Neural cell (in vitro differentiated cells): ENCODE data around the gene KRT7. TPM values are rescaled to one million over a fixed set of nuclear protein-coding genes. Genes with fewer than 3 reads are reported as not detected.

ENCODE experiments used
- H2AFZ ChIP-seq: fragments of 200-600, 300-800 bp; sonication (generic), shearing (Covaris generic); 2 replicates; pipeline ENCODE4 v1.6.0; 2014; ENCODE audit warnings: low read depth, mild to moderate bottlenecking, antibody characterized with exemption, low read length, moderate library complexity
- H3F3A ChIP-seq: fragments of 200-600 bp; shearing (Covaris generic); 2 replicates; pipeline ENCODE4 v1.6.1; 2016; ENCODE audit warnings: mild to moderate bottlenecking, moderate library complexity, mixed read lengths, antibody characterized with exemption, low read length; ENCODE audit not compliant: insufficient read depth, poor library complexity, severe bottlenecking
- H3K27ac ChIP-seq: fragments of 200-600, 300-800 bp; sonication (generic), shearing (Covaris generic); 2 replicates; pipeline ENCODE4 v1.5.1; 2014; ENCODE audit warnings: mild to moderate bottlenecking, low read length, moderate library complexity
- H3K27me3 ChIP-seq: fragments of 300-800, 200-600 bp; sonication (generic), shearing (Covaris generic); 2 replicates; pipeline ENCODE4 v1.6.0; 2014; ENCODE audit warnings: mild to moderate bottlenecking, low read depth, low read length, moderate library complexity; ENCODE audit not compliant: insufficient read depth
- H3K36me3 ChIP-seq: fragments of 300-800, 200-600 bp; sonication (generic), shearing (Covaris generic); 2 replicates; pipeline ENCODE4 v1.5.1; 2014; ENCODE audit warnings: mild to moderate bottlenecking, antibody characterized with exemption, low read length, moderate library complexity; ENCODE audit not compliant: insufficient read depth
- H3K4me2 ChIP-seq: fragments of 300-800, 200-600 bp; sonication (generic), shearing (Covaris generic); 2 replicates; pipeline ENCODE4 v1.6.0; 2014; ENCODE audit warnings: mild to moderate bottlenecking, low read length
- H3K4me3 ChIP-seq: fragments of 300-800, 200-600 bp; sonication (generic), shearing (Covaris generic); 2 replicates; pipeline ENCODE4 v1.5.1; 2014; ENCODE audit warnings: mild to moderate bottlenecking, low read length, moderate library complexity
- H3K79me2 ChIP-seq: fragments of 200-600 bp; shearing (Covaris generic); replicated peaks from 2 replicates; pipeline ENCODE4 v1.6.0; 2014; ENCODE audit warnings: mild to moderate bottlenecking, low read length, moderate library complexity; ENCODE audit not compliant: insufficient read depth
- H3K9ac ChIP-seq: fragments of 300-800, 200-600 bp; sonication (generic), shearing (Covaris generic); 2 replicates; pipeline ENCODE4 v1.6.1; 2016; ENCODE audit warnings: mild to moderate bottlenecking, low read length, mixed read lengths
- H3K9me2 ChIP-seq: fragments of 200-600 bp; shearing (Covaris generic); 2 replicates; pipeline ENCODE4 v1.6.1; 2016; ENCODE audit warnings: mild to moderate bottlenecking, low read length, mixed read lengths; ENCODE audit not compliant: insufficient read depth
- H3K9me3 ChIP-seq: fragments of 200-600, 300-800 bp; sonication (generic), shearing (Covaris generic); 2 replicates; pipeline ENCODE4 v1.6.1; 2016; ENCODE audit warnings: mild to moderate bottlenecking, mixed run types, low read length, moderate library complexity, mixed read lengths
- H4K20me1 ChIP-seq: fragments of 200-600 bp; shearing (Covaris generic); 2 replicates; pipeline ENCODE4 v1.6.1; 2016; ENCODE audit warnings: mild to moderate bottlenecking, mixed run types; ENCODE audit not compliant: insufficient read depth
- EP300 ChIP-seq: fragments of 450-650 bp; conservative IDR thresholded peaks from 2 replicates; pipeline ENCODE4 v1.6.1; 2014; ENCODE audit warnings: antibody characterized with exemption, mild to moderate bottlenecking, moderate library complexity; ENCODE audit not compliant: poor library complexity, severe bottlenecking
- EZH2 ChIP-seq: fragments of 200-600, 300-800 bp; shearing (Covaris generic), sonication (generic); IDR thresholded peaks from 2 replicates; pipeline ENCODE4 v1.6.1; 2014; ENCODE audit warnings: antibody characterized with exemption, low read length, borderline replicate concordance, mild to moderate bottlenecking; ENCODE audit not compliant: insufficient read depth, poor library complexity, severe bottlenecking
- MXI1 ChIP-seq: fragments of 450-650 bp; conservative IDR thresholded peaks from 2 replicates; pipeline ENCODE4 v1.6.1; 2014; ENCODE audit warnings: antibody characterized with exemption, mild to moderate bottlenecking; ENCODE audit not compliant: poor library complexity, severe bottlenecking
- POLR2AphosphoS5 ChIP-seq: IDR thresholded peaks from 2 replicates; pipeline ENCODE4 v1.6.1; 2012
- RAD21 ChIP-seq: fragments of 450-650 bp; conservative IDR thresholded peaks from 2 replicates; pipeline ENCODE4 v1.6.1; 2014; ENCODE audit warnings: antibody characterized with exemption, mild to moderate bottlenecking, moderate library complexity
- REST ChIP-seq: IDR thresholded peaks from 2 replicates; pipeline ENCODE4 v1.6.1; 2012; ENCODE audit warnings: borderline replicate concordance
- SMC3 ChIP-seq: fragments of 450-650 bp; conservative IDR thresholded peaks from 2 replicates; pipeline ENCODE4 v1.6.1; 2014; ENCODE audit warnings: antibody characterized with exemption, mild to moderate bottlenecking, moderate library complexity; ENCODE audit not compliant: poor library complexity
- TAF1 ChIP-seq: IDR thresholded peaks from 2 replicates; pipeline ENCODE4 v1.6.1; 2012; ENCODE audit warnings: low read depth
- polyA plus RNA-seq: library from polyadenylated mRNA; depleted of rRNA; stranded (reverse); fragments of >200 nt; gene quantifications from 2 replicates; pipeline ENCODE4 v1.2.3, GENCODE V29; 2014
- TF ChIP-seq, protein P1 (sequence below): fragments of 450-650 bp; IDR thresholded peaks from 2 replicates; pipeline ENCODE4 v1.5.1; 2014; ENCODE audit warnings: antibody characterized with exemption, mild to moderate bottlenecking, moderate library complexity; ENCODE audit not compliant: poor library complexity, severe bottlenecking

Gene KRT7
- polyA plus RNA-seq, 1 donor from 2014 or later, result not detected

- Histone ChIP-seq H3K4me2 (no peak overlapping the region), H3K36me3 (no peaks in the 10 kb centered on the region), H3K9ac (no peak overlapping the region), H3K27me3 (no peaks in the 10 kb centered on the region), H3K4me3 (no peak overlapping the region), H3F3A (no peaks in the 10 kb centered on the region), H3K27ac (no peak overlapping the region), H4K20me1 (no peaks in the 10 kb centered on the region), H3K9me3 (no peaks in the 10 kb centered on the region), H3K79me2 (no peaks in the 10 kb centered on the region), H2AFZ (no peak overlapping the region), H3K9me2 (no peaks in the 10 kb centered on the region)
- TF ChIP-seq REST (no peak), SMC3 (no peak), RAD21 (no peak), EP300 (no peak), MXI1 (no peak)
- TF ChIP-seq, protein P1, sequence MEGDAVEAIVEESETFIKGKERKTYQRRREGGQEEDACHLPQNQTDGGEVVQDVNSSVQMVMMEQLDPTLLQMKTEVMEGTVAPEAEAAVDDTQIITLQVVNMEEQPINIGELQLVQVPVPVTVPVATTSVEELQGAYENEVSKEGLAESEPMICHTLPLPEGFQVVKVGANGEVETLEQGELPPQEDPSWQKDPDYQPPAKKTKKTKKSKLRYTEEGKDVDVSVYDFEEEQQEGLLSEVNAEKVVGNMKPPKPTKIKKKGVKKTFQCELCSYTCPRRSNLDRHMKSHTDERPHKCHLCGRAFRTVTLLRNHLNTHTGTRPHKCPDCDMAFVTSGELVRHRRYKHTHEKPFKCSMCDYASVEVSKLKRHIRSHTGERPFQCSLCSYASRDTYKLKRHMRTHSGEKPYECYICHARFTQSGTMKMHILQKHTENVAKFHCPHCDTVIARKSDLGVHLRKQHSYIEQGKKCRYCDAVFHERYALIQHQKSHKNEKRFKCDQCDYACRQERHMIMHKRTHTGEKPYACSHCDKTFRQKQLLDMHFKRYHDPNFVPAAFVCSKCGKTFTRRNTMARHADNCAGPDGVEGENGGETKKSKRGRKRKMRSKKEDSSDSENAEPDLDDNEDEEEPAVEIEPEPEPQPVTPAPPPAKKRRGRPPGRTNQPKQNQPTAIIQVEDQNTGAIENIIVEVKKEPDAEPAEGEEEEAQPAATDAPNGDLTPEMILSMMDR, result no peak
Measured at GRCh38 chr12:52193532-52193931, 39.5 kb upstream of the KRT7 start.

GRCh38 chr12:52193991-52194390, 39.1 kb upstream of the KRT7 start:
- Histone ChIP-seq H3K4me3 (no peak overlapping the region), H3K9me2 (no peaks in the 10 kb centered on the region), H3K4me2 (no peak overlapping the region), H3F3A (no peaks in the 10 kb centered on the region), H3K9ac (no peak overlapping the region), H3K27me3 (no peaks in the 10 kb centered on the region), H3K36me3 (no peaks in the 10 kb centered on the region), H4K20me1 (no peaks in the 10 kb centered on the region), H3K27ac (no peak overlapping the region), H3K79me2 (no peaks in the 10 kb centered on the region), H3K9me3 (no peaks in the 10 kb centered on the region), H2AFZ (no peak overlapping the region)
- TF ChIP-seq REST, result no peak
- TF ChIP-seq EZH2, result no peak
- no peak for TF ChIP-seq MXI1
- TF ChIP-seq RAD21, result no peak
- no peak for TF ChIP-seq SMC3
- TF ChIP-seq, protein P1, result no peak
- TF ChIP-seq POLR2AphosphoS5, result no peak
- no peak for TF ChIP-seq EP300
- TF ChIP-seq TAF1, result no peak
